MM.1S (cell line): ENCODE data around the gene TNFRSF12A.

Source experiments
- CTCF ChIP-seq: fragments of 300-600 bp; sonication (generic); IDR thresholded peaks from 2 replicates; pipeline ENCODE4 v1.5.1; 2016; ENCODE audit warnings: antibody characterized with exemption, low read length, mixed read lengths
- EZH2 ChIP-seq: fragments of 300-600 bp; sonication (generic); optimal IDR thresholded peaks from 2 replicates; pipeline ENCODE3; 2017; ENCODE audit warnings: low read depth, mild to moderate bottlenecking, antibody characterized with exemption, low read length, mixed read lengths
- EZH2phosphoT487 ChIP-seq: fragments of 300-600 bp; sonication (generic); IDR thresholded peaks from 2 replicates; pipeline ENCODE4 v1.6.1; 2018; ENCODE audit warnings: antibody characterized with exemption, low read length

DNA sequence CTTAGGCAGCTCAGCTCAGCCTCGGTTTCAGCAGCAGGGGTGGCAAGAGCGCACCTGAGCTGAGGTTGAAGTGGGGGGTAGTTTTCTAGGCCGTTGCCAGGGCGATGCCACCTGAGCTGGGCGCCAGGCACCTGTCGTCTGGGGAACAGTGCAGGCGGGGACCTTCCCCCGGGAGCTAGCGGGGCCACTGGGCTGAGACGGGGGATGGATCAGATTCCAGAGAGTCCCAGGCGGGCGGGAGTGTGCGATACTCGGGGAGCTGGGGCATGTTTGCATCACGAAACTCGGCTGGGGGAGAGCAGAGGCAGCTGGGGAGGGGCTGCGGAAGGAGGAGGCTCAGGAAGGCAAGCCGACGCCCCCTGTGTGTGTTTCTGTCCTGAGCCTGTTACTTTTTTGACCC lies 7.9 kb upstream of the TNFRSF12A start:
- TF ChIP-seq CTCF: no peak
- TF ChIP-seq EZH2: no peak
- no peak for TF ChIP-seq EZH2phosphoT487
